ENCODE results near the gene USP51.
"Not testable (repeated sequence)": the region's sequence is repeated elsewhere in the genome, so short reads cannot be mapped to it uniquely, and the experiment has no call there.

Gene USP51

DNA sequence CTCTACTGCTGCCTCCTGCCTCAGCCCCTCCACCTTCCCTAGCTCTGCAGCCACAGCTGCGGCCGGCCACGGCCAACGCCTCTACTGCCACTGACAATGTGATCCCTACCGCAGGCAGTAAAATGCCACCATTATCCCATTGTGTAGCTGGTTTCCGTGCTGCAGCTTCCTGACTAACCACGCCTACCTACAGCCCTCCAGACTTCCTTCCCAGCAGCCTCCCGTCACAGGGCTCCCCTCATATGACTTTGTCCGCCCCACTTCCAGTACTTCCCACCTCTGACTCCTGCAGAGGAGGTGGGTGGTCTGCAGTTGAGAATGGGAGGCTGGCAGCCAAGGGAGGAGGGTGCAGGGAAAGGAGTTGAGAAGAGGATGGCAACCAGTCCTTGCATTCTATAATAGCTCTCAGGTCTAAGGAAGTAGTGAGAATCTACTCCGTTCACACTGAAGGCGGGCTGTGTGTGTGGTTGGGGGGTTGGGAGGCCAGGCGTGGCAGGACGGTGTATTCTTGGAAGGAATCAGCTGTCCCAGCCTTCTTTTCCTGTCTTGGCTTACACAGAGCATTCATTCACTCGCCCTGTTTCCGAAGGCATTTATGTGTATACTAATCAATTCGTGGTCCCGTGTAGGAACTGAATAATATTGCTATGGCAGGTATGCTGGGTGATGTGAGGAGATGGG, 33.1 kb upstream of the USP51 start:
- no peaks in the 10 kb centered on the region for H3F3A ChIP-seq (ENCODE audit: control insufficient read depth, insufficient read depth)

DNA sequence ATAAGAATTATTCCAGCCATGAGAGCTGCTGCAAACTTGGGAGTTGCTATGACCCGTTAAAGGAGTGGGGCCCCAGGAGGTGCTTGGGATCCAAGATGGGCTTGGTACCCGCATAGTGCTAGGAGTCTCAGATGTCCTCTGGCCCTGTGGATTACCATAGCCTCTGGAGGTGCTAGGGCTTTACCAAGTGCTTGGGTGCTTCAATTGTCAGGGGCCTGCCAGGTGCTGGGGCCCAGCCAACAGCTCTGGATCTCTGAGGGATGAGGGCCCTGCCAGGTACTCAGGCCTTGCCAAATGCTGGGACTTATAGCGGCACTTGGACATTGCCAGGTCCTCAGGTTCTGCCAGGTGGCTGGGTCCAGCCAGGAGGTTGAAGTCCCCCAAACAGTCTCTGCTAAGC, 32.0 kb upstream of the USP51 start:
- TF ChIP-seq EZH2phosphoT487 (IDR thresholded peaks at IDR 0.05; ENCODE audit: borderline replicate concordance, low read length): no peak
- no peak for TF ChIP-seq CTCF (IDR thresholded peaks at IDR 0.05; ENCODE audit: low read depth, low read length, poor library complexity, severe bottlenecking)
- Histone ChIP-seq H3K4me3 (ENCODE audit: low read length) (no peak overlapping the region), H3K36me3 (ENCODE audit: control insufficient read depth, low read length) (no peaks in the 10 kb centered on the region), H3F3A (ENCODE audit: control insufficient read depth, insufficient read depth) (no peaks in the 10 kb centered on the region), H3K27me3 (ENCODE audit: control insufficient read depth, low read length) (no peaks in the 10 kb centered on the region), H3K9me2 (replicated peaks; ENCODE audit: control insufficient read depth, low read length) (no peaks in the 10 kb centered on the region), H3K4me1 (ENCODE audit: control insufficient read depth, low read length) (no peaks in the 10 kb centered on the region), H4K20me1 (ENCODE audit: control insufficient read depth, insufficient read depth, low read depth, low read length) (no peaks in the 10 kb centered on the region), H3K27ac (ENCODE audit: low read depth, low read length) (no peak overlapping the region), H3K79me2 (ENCODE audit: control insufficient read depth, low read length) (no peaks in the 10 kb centered on the region), H3K9me3 (ENCODE audit: control insufficient read depth, insufficient read depth, low read length) (no peaks in the 10 kb centered on the region), H3K4me2 (ENCODE audit: low read length) (no peak overlapping the region)

More for the DNA sequence above, 33.1 kb upstream of the USP51 start:
- H4K20me1 ChIP-seq (ENCODE audit: control insufficient read depth, insufficient read depth, low read depth, low read length): no peaks in the 10 kb centered on the region
- no peak overlapping the region for H3K4me2 ChIP-seq (ENCODE audit: low read length)
- no peaks in the 10 kb centered on the region for H3K4me1 ChIP-seq (ENCODE audit: control insufficient read depth, low read length)
- no peaks in the 10 kb centered on the region for H3K9me3 ChIP-seq (ENCODE audit: control insufficient read depth, insufficient read depth, low read length)
- no peaks in the 10 kb centered on the region for H3K79me2 ChIP-seq (ENCODE audit: control insufficient read depth, low read length)
- H3K4me3 ChIP-seq (ENCODE audit: low read length): no peak overlapping the region
- H3K36me3 ChIP-seq (ENCODE audit: control insufficient read depth, low read length): no peaks in the 10 kb centered on the region
- H3K9me2 ChIP-seq (replicated peaks; ENCODE audit: control insufficient read depth, low read length): no peaks in the 10 kb centered on the region
- H3K27me3 ChIP-seq (ENCODE audit: control insufficient read depth, low read length): no peaks in the 10 kb centered on the region
- H3K27ac ChIP-seq (ENCODE audit: low read depth, low read length): no peak overlapping the region
- TF ChIP-seq CTCF (IDR thresholded peaks at IDR 0.05; ENCODE audit: low read depth, low read length, poor library complexity, severe bottlenecking) (no peak), EZH2phosphoT487 (IDR thresholded peaks at IDR 0.05; ENCODE audit: borderline replicate concordance, low read length) (no peak)

DNA sequence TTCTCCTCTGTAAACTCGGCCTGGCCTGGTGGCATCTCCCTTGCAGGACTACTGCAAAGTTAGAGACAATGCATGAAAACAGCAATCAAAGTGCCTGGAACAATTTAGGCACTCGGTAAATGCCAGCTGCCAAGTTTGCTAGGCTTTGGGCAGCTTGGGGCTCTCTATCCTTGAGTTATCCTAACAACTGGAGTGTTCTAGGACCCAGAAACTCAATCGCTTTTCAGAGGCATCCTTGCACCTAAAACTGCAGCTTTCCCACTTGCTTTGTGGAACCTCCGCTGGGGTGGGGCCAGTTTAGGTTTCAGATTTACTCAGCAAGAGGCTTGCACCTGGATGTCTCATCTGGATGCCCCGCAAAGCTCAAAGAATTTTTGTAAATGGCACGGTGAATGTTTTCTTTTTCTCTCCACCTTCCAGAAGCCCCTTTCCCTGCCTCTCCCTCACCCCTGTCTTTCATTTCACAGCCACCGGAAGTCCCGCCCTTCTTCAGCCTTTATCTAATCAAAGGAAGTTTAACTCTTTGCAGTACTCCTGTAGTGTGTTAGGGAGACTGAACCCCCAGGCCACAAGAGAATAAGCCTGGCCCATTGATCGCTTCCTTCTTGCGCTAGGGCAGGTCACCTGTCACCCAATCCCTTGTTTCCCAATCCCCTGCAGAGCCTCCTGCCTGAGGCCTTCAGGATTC, 27.3 kb upstream of the USP51 start:
- H3K4me3 ChIP-seq (ENCODE audit: low read length); H4K20me1 ChIP-seq (ENCODE audit: control insufficient read depth, insufficient read depth, low read depth, low read length); H3K27me3 ChIP-seq (ENCODE audit: control insufficient read depth, low read length); H3K4me2 ChIP-seq (ENCODE audit: low read length); H3K9me2 ChIP-seq (replicated peaks; ENCODE audit: control insufficient read depth, low read length); H3K27ac ChIP-seq (ENCODE audit: low read depth, low read length); H3K36me3 ChIP-seq (ENCODE audit: control insufficient read depth, low read length); H3K9me3 ChIP-seq (ENCODE audit: control insufficient read depth, insufficient read depth, low read length); H3F3A ChIP-seq (ENCODE audit: control insufficient read depth, insufficient read depth); H3K79me2 ChIP-seq (ENCODE audit: control insufficient read depth, low read length); H3K4me1 ChIP-seq (ENCODE audit: control insufficient read depth, low read length): not testable (repeated sequence)

DNA sequence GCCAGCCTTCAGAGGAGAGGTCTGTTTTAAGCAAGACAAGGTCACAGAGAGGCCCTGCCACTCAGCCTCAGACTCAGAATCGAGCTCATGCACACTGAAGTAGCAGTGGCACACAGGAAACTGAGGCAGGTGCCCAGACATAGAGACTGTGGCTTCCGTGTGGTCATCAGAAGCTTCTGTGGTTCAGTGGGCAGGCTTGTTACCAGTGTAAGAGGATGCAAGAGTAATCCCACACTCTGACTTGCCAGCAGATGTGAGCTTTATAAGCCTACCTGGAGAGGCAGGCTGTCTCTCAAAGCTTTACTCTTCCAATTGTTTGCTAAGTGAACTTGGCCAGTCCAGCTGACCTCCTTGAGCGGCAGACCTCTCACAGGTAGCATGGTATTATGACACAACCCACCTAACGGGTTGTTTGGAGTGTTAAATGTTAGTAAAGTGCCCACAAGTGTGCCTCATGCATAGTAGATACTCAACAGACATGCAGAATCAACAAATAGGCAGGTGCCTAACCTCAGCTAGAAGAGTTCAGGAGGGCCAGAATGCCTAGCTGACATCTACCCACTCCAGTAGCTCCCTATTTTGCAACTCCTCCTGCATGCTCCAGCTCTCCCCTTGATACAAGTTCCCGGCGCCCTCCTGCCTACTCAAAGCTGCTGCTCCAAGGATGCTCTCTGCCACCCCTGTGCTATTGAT, 23.5 kb upstream of the USP51 start:
- not testable (repeated sequence) for H3K4me1 ChIP-seq (ENCODE audit: control insufficient read depth, low read length); H3F3A ChIP-seq (ENCODE audit: control insufficient read depth, insufficient read depth); H3K9me2 ChIP-seq (replicated peaks; ENCODE audit: control insufficient read depth, low read length); H3K4me3 ChIP-seq (ENCODE audit: low read length); H4K20me1 ChIP-seq (ENCODE audit: control insufficient read depth, insufficient read depth, low read depth, low read length); H3K36me3 ChIP-seq (ENCODE audit: control insufficient read depth, low read length); H3K27me3 ChIP-seq (ENCODE audit: control insufficient read depth, low read length); H3K79me2 ChIP-seq (ENCODE audit: control insufficient read depth, low read length); H3K9me3 ChIP-seq (ENCODE audit: control insufficient read depth, insufficient read depth, low read length); H3K27ac ChIP-seq (ENCODE audit: low read depth, low read length); H3K4me2 ChIP-seq (ENCODE audit: low read length)

- not testable (repeated sequence) for H3K27ac ChIP-seq (ENCODE audit: low read depth, low read length); H3K4me1 ChIP-seq (ENCODE audit: control insufficient read depth, low read length); H4K20me1 ChIP-seq (ENCODE audit: control insufficient read depth, insufficient read depth, low read depth, low read length); H3K36me3 ChIP-seq (ENCODE audit: control insufficient read depth, low read length); H3K27me3 ChIP-seq (ENCODE audit: control insufficient read depth, low read length); H3K9me2 ChIP-seq (replicated peaks; ENCODE audit: control insufficient read depth, low read length); H3K4me2 ChIP-seq (ENCODE audit: low read length); H3K79me2 ChIP-seq (ENCODE audit: control insufficient read depth, low read length); H3K9me3 ChIP-seq (ENCODE audit: control insufficient read depth, insufficient read depth, low read length); H3F3A ChIP-seq (ENCODE audit: control insufficient read depth, insufficient read depth); H3K4me3 ChIP-seq (ENCODE audit: low read length)
These were observed 18.9 kb upstream of the USP51 start for GRCh38 chrX:55508410-55509152.

GRCh38 chrX:55507699-55508098, 18.1 kb upstream of the USP51 start:
- not testable (repeated sequence) for H4K20me1 ChIP-seq (ENCODE audit: control insufficient read depth, insufficient read depth, low read depth, low read length); H3K4me1 ChIP-seq (ENCODE audit: control insufficient read depth, low read length); H3K9me3 ChIP-seq (ENCODE audit: control insufficient read depth, insufficient read depth, low read length); H3F3A ChIP-seq (ENCODE audit: control insufficient read depth, insufficient read depth); H3K4me2 ChIP-seq (ENCODE audit: low read length); H3K9me2 ChIP-seq (replicated peaks; ENCODE audit: control insufficient read depth, low read length); H3K36me3 ChIP-seq (ENCODE audit: control insufficient read depth, low read length); H3K27me3 ChIP-seq (ENCODE audit: control insufficient read depth, low read length); H3K27ac ChIP-seq (ENCODE audit: low read depth, low read length); H3K4me3 ChIP-seq (ENCODE audit: low read length); H3K79me2 ChIP-seq (ENCODE audit: control insufficient read depth, low read length)

Measured in DOHH2 (cell line).